Panc1 (cell line): Measurements from ENCODE around the gene SNX27. TPM values are rescaled to one million over a fixed set of nuclear protein-coding genes. Genes with fewer than 3 reads are reported as not detected.
A peak's percentile ranks its signal among the peaks of the same experiment; 100 is the strongest.

Experiments used
- ATAC-seq: fragments of 200-7000 bp; cut with Tn5 transposase; 2 replicates; pipeline ENCODE4 v1.9.1; 2020; ENCODE audit warnings: mild to moderate bottlenecking, moderate library complexity
- BruUV-seq: library from RNA; stranded (reverse); fragments of 400-500 nt; replicated peaks from 2 replicates; lab custom pipeline; 2021; lab: Mats Ljungman, UMichigan
- CTCF ChIA-PET: fragments of 300-600 bp; sonication (Branson Sonifier 250); formaldehyde crosslinking; loops from one replicate; lab custom pipeline; 2022; ENCODE audit warnings: antibody characterized with exemption; lab: Charles Lee
- POLR2A ChIA-PET: fragments of 300-600 bp; sonication (Branson Sonifier 250); formaldehyde crosslinking; loops from one replicate; lab custom pipeline; 2022; ENCODE audit warnings: antibody characterized with exemption; lab: Charles Lee
- DNase-seq: peaks from one replicate; pipeline ENCODE4 v3.0.0-alpha.2; 2010; ENCODE audit warnings: low read depth, low spot score
- H3K27ac ChIP-seq: 2 replicates; pipeline ENCODE4 v1.5.1; 2011; ENCODE audit warnings: mild to moderate bottlenecking, low read length, inconsistent platforms
- H3K27me3 ChIP-seq: fragments of 200-500 bp; sonication (Bioruptor generic); 2 replicates; pipeline ENCODE4 v1.6.0; 2014; ENCODE audit warnings: low read length, inconsistent platforms; ENCODE audit not compliant: control insufficient read depth, insufficient read depth
- H3K36me3 ChIP-seq: fragments of 200-500 bp; sonication (Bioruptor generic); 2 replicates; pipeline ENCODE4 v1.5.1; 2014; ENCODE audit warnings: inconsistent platforms, mild to moderate bottlenecking, low read length, moderate library complexity; ENCODE audit not compliant: control insufficient read depth, insufficient read depth
- H3K4me1 ChIP-seq: 2 replicates; pipeline ENCODE4 v1.5.1; 2011; ENCODE audit warnings: inconsistent platforms, mild to moderate bottlenecking, low read length, moderate library complexity; ENCODE audit not compliant: control insufficient read depth, insufficient read depth
- H3K4me3 ChIP-seq, 2 experiments: 2 replicates each; pipeline ENCODE4 v1.5.1; 2011 to 2012; ENCODE audit warnings: low read depth in 2 of 2, low read length in 2 of 2, mild to moderate bottlenecking in 2 of 2, inconsistent platforms in 1 of 2, moderate library complexity in 1 of 2
- H3K9me3 ChIP-seq: fragments of 200-500 bp; sonication (Bioruptor generic); 2 replicates; pipeline ENCODE4 v1.5.1; 2014; ENCODE audit warnings: low read depth, mild to moderate bottlenecking, inconsistent platforms, low read length, moderate library complexity; ENCODE audit not compliant: control insufficient read depth, insufficient read depth
- POLR2AphosphoS5 ChIP-seq: IDR thresholded peaks from 2 replicates; pipeline ENCODE4 v1.6.1; 2012; ENCODE audit warnings: mild to moderate bottlenecking, low read depth, low read length, moderate library complexity
- SIN3A ChIP-seq: IDR thresholded peaks from 2 replicates; pipeline ENCODE4 v1.6.1; 2012; ENCODE audit warnings: low read depth, mild to moderate bottlenecking, low read length, moderate library complexity, borderline replicate concordance; ENCODE audit not compliant: insufficient read depth
- TCF7L2 ChIP-seq: IDR thresholded peaks from 2 replicates; pipeline ENCODE4 v1.6.1; 2011; ENCODE audit warnings: mild to moderate bottlenecking, low read depth, low read length, inconsistent platforms
- in situ Hi-C: cut with HindIII; loops from 2 replicates; pipeline ENCODE4 v1.10.0; 2016; ENCODE audit warnings: low sequenced_read_pairs, low pct_unique_long_range_greater_than_20kb
- intact Hi-C: fragments of 100-400 bp; cut with micrococcal nuclease; formaldehyde crosslinking; loops from one replicate; pipeline ENCODE4 v1.10.0; 2022; ENCODE audit not compliant: unreplicated experiment
- total RNA-seq: library from RNA; stranded (reverse); gene quantifications from one replicate; pipeline ENCODE4 v1.2.1, GENCODE V29; 2021; ENCODE audit not compliant: unreplicated experiment
- TF ChIP-seq, protein P1 (sequence below), 2 experiments: IDR thresholded peaks; 2 replicates each; pipeline ENCODE4 v1.6.1; 2011 to 2012; ENCODE audit warnings: low read depth in 2 of 2, control low read depth in 1 of 2, low read length in 1 of 2, mild to moderate bottlenecking in 1 of 2, moderate library complexity in 1 of 2; ENCODE audit not compliant: insufficient read depth in 1 of 2
- TF ChIP-seq, protein P2 (sequence below): fragments of 450-650 bp; IDR thresholded peaks from 2 replicates; pipeline ENCODE4 v1.5.1; 2017; ENCODE audit warnings: mild to moderate bottlenecking

SNX27 gene
- total RNA-seq, 1 experiment from 2014 or later = 58.4 TPM

DNA sequence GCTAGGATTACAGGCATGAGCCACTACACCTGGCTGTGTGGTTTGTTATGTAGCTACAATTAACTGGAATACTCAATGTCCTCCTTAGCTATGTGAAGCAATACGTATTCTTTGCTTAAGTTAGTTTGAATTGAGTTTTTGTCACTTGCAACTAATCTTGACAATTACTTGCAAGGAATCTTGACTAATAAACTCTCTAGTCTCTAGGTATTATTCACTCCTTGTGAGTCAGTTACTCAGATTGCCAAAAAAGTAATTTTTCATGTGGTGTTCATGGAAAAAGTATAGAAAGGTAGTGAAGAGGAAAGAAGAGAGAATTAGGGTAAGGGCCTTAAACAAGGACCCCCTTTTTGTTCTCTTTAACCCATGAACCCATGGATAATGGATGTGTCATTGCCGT lies 7.6 kb upstream of the SNX27 start:
- no TSS peak for BruUV-seq
- DNase-seq = no peak
- no peaks in the 10 kb centered on the region for H3K9me3 ChIP-seq
- no peak for ATAC-seq
- no peaks in the 10 kb centered on the region for H3K27me3 ChIP-seq
- ChIA-PET CTCF (interaction anchor here (0.6 kb wide), 1 partner anchor 8 kb away, joined by 7 read pairs; no protein-coding TSS in a partner anchor), POLR2A (interaction anchor here (0.7 kb wide), 1 partner anchor 168 kb away, joined by 3 read pairs; no protein-coding TSS in a partner anchor)
- TF ChIP-seq, protein P1, sequence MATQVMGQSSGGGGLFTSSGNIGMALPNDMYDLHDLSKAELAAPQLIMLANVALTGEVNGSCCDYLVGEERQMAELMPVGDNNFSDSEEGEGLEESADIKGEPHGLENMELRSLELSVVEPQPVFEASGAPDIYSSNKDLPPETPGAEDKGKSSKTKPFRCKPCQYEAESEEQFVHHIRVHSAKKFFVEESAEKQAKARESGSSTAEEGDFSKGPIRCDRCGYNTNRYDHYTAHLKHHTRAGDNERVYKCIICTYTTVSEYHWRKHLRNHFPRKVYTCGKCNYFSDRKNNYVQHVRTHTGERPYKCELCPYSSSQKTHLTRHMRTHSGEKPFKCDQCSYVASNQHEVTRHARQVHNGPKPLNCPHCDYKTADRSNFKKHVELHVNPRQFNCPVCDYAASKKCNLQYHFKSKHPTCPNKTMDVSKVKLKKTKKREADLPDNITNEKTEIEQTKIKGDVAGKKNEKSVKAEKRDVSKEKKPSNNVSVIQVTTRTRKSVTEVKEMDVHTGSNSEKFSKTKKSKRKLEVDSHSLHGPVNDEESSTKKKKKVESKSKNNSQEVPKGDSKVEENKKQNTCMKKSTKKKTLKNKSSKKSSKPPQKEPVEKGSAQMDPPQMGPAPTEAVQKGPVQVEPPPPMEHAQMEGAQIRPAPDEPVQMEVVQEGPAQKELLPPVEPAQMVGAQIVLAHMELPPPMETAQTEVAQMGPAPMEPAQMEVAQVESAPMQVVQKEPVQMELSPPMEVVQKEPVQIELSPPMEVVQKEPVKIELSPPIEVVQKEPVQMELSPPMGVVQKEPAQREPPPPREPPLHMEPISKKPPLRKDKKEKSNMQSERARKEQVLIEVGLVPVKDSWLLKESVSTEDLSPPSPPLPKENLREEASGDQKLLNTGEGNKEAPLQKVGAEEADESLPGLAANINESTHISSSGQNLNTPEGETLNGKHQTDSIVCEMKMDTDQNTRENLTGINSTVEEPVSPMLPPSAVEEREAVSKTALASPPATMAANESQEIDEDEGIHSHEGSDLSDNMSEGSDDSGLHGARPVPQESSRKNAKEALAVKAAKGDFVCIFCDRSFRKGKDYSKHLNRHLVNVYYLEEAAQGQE (IDR thresholded peaks at IDR 0.05; ENCODE audit: insufficient read depth in 1 of 2, low read depth in 2 of 2, low read length in 1 of 2) = no peak
- TF ChIP-seq, protein P2, sequence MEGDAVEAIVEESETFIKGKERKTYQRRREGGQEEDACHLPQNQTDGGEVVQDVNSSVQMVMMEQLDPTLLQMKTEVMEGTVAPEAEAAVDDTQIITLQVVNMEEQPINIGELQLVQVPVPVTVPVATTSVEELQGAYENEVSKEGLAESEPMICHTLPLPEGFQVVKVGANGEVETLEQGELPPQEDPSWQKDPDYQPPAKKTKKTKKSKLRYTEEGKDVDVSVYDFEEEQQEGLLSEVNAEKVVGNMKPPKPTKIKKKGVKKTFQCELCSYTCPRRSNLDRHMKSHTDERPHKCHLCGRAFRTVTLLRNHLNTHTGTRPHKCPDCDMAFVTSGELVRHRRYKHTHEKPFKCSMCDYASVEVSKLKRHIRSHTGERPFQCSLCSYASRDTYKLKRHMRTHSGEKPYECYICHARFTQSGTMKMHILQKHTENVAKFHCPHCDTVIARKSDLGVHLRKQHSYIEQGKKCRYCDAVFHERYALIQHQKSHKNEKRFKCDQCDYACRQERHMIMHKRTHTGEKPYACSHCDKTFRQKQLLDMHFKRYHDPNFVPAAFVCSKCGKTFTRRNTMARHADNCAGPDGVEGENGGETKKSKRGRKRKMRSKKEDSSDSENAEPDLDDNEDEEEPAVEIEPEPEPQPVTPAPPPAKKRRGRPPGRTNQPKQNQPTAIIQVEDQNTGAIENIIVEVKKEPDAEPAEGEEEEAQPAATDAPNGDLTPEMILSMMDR = no peak
- TF ChIP-seq SIN3A (no peak), POLR2AphosphoS5 (no peak), TCF7L2 (no peak)
- no peak overlapping the region for H3K27ac ChIP-seq
- intact Hi-C loops = no loop called here
- no peaks in the 10 kb centered on the region for H3K36me3 ChIP-seq
- peaks cover 8% of the 10 kb centered on the region; the same call in 1 of the 2 replicates for H3K4me1 ChIP-seq
- in situ Hi-C loops = no loop called here
- H3K4me3 ChIP-seq = no peak overlapping the region

- intact Hi-C loops = no loop called here
- Histone ChIP-seq H3K36me3 (no peaks in the 10 kb centered on the region), H3K27me3 (no peaks in the 10 kb centered on the region), H3K4me1 (peaks cover 12% of the 10 kb centered on the region), H3K27ac (peak overlapping the region; percentile 24; the same call in 1 of the 2 replicates), H3K4me3 (no peak overlapping the region), H3K9me3 (no peaks in the 10 kb centered on the region)
- no peak for TF ChIP-seq TCF7L2
- POLR2A ChIA-PET = no interaction called here
- no peak for DNase-seq
- no TSS peak for BruUV-seq
- no peak for ATAC-seq
- in situ Hi-C loops = no loop called here
- CTCF ChIA-PET = interaction anchor here (1.4 kb wide), 1 partner anchor 12 kb away, joined by 4 read pairs; no protein-coding TSS in a partner anchor
Observed at GRCh38 chr1:151606384-151606783, 5.5 kb upstream of the SNX27 start.

GRCh38 chr1:151606857-151607256 lies 5.0 kb upstream of the SNX27 start:
- intact Hi-C loops = no loop called here
- in situ Hi-C loops = no loop called here
- H3K27ac ChIP-seq = peak overlapping the region; percentile 24; the same call in 1 of the 2 replicates

More at GRCh38 chr1:151606857-151607256, 5.0 kb upstream of the SNX27 start:
- BruUV-seq = no TSS peak
- no peak overlapping the region for H3K4me3 ChIP-seq
- TF ChIP-seq SIN3A = no peak
- TF ChIP-seq, protein P2 = no peak
- DNase-seq (no peak), ATAC-seq (no peak)
- POLR2A ChIA-PET = no interaction called here
- CTCF ChIA-PET = interaction anchor here (1.4 kb wide), 1 partner anchor 13 kb away, joined by 4 read pairs; no protein-coding TSS in a partner anchor
- peaks cover 15% of the 10 kb centered on the region for H3K4me1 ChIP-seq
- H3K27me3 ChIP-seq = no peaks in the 10 kb centered on the region
- no peaks in the 10 kb centered on the region for H3K36me3 ChIP-seq
- no peaks in the 10 kb centered on the region for H3K9me3 ChIP-seq
